ENCODE results near the gene BTG3. TPM values are rescaled to one million over a fixed set of nuclear protein-coding genes. Genes with fewer than 3 reads are reported as not detected.

The BTG3 gene, protein sequence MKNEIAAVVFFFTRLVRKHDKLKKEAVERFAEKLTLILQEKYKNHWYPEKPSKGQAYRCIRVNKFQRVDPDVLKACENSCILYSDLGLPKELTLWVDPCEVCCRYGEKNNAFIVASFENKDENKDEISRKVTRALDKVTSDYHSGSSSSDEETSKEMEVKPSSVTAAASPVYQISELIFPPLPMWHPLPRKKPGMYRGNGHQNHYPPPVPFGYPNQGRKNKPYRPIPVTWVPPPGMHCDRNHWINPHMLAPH
- 45.7 and 52.1 TPM in 2 replicates for total RNA-seq

DNA sequence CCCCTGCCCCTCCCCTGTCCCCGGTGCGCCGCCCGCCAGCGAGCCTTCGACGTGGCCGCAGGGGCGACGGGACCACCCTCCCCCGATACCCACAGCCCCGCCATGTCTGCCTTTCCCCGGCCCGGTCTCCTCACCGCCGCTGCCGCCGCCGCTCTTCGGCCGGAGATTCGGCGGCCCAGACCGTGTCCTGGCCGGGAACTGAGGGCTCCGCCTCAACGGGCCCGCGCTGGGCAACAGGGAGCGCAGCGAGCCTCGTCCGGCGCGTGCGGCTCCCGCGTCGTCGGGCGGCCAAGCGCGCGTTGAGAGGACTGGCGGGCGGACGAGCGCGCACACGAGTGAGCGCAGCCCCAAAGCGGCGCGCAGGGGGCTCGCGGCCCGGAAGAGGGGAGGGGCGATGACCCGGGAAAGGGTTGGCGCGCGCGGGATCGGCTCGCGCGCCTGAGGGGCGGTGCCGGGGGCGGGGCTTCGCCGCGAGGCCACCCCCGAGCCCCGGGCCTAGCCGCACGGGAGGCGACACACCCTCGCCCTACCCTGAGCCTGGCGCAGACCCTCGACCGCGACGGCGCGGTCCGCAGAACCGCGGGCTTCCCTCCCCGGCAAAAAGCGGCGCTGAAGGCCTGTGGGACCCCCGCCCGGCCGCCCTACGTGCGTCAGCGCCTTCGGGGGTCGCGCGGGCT is at the start of gene BTG3:
BTG3 (minus strand) TSS at position 337 of the 677 bp plus-strand sequence. CDS start 3,757 bp downstream, outside the sequence.
- intact Hi-C loops (cut with micrococcal nuclease): loop anchor here (5.0 kb wide), 1 partner anchor 1880 kb away; no protein-coding TSS in a partner anchor

DNA sequence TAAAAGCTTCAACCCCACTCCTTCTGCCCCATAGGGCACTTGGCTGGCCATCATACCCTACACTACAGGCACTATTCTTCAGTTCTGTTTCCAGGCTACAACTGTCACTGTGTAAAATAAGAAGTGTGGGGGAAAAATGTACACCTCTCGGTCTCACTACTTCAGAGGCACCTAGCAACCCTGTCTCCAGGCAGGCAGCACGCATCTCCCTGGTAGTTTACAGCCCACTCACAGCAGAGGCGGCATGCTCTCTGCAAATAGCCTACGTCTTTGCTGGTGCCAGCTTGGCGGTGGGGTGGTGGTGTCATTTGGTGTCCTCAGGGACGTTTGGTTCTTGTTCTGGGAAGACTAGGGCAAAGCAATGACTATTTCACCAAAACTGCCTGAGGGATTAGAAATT is 48.2 kb upstream of the BTG3 start:
- intact Hi-C loops (cut with micrococcal nuclease): no loop called here

DNA sequence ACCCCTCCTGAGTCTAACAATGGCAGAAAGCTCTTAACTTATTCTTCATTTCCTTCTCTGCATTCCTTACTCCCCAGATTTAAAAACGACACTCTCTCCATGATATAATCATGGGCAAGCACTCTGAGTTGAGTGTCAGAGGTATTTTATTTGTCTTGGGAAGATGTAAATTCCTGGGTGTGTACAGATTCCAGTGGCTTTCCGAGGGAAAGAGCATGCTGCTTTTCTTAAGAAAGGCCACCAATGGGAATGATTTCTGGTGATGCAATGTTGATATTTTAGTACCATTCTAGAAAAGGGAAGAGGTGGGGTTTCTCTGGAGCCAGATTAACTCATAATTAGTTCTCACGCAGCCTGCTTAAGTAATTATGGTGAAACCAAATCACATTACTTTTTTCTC is 47.8 kb upstream of the BTG3 start:
- intact Hi-C loops (cut with micrococcal nuclease): no loop called here

DNA sequence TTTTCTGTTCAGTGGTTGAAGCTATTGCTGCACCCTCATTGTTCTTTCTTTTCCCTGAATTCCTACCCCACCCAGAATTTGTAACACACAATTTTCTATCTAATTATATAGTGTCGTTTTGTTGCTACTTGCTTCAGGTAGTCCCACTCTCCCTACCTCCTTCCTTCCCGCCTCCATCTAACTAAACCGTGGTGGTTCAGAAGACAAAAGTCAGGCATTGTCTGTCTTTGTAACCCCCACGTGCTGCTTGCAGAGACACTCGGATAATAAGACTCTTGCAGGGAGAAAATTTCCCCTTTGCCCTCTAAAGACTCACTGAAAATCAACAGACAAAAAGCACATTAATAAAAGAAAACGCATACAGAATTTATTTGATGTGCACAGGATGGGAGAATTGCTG is 46.2 kb upstream of the BTG3 start:
- intact Hi-C loops (cut with micrococcal nuclease): no loop called here

DNA sequence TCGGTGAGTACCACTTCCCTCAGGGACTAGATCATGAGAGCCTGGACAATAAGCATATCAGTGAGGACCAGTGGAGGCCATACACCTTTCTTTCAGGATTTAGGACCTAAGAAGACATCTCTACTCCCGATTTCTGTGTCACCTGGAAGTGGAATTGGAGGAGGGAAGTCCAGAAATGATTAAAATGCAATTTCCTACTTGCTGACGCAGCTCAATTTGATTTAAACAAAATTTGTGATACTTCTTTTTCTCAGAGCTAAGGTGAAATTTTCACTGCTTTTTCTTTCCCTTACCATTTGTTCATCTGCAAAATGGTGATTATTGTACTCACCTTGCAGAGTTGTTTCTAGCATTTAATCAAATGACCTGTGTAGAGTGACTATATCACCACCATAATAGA is 38.8 kb upstream of the BTG3 start:
- intact Hi-C loops (cut with micrococcal nuclease): no loop called here

DNA sequence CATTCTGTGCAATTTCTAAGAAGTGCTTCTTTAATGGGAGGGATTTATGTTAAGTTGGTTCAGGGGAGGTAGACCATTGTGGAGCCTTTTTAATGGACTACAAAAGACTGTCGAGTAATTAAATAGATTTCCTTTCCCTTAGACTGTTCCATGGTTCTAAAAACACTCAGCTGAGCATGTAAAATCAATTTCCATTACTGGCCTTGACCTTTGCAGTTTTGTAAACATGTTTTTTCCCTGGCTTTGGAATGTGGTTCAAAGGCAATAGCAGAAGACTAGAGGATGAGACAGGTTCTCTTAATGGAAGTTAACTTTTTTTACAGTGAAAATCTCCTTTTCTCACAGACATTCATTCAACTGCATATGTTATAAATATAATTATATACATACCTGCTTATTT is 37.6 kb upstream of the BTG3 start:
- intact Hi-C loops (cut with micrococcal nuclease): no loop called here

DNA sequence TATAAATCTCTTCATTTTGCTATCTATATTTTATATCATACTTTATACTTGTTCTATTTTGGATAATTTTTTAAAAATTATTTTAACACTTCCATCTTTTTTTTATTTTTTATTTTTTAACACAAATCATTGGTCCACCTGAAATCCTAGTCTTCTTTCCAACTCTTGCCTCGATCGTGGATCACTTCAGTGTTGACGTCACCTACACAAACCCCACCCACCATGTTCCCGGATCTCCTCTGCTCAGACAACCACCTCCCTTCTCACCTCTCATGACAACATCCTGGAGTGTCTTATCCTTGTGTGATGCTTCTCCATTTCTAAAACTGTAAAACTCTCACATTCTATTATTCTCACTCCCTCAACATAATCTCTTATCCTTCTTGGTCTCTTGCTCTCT is 34.1 kb upstream of the BTG3 start:
- intact Hi-C loops (cut with micrococcal nuclease): no loop called here

DNA sequence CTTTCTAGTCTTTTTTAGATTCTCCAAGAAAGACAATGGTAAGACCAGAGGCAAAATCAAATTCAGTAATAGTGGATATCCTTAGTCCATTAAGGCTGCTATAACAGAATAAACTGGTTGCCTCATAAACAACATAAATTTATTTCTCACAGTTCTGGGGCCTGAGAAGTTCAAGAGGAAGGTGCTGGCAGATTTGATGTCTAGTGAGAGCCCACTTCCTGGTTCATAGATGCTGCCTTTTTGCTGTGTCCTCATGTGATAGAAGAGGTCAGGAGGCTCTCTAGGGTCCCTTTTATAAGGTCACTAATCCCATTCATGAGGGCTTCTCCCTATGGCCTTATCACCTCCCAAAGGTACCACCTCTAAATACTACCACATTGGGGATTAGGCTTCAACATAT is 31.5 kb upstream of the BTG3 start:
- intact Hi-C loops (cut with micrococcal nuclease): no loop called here

DNA sequence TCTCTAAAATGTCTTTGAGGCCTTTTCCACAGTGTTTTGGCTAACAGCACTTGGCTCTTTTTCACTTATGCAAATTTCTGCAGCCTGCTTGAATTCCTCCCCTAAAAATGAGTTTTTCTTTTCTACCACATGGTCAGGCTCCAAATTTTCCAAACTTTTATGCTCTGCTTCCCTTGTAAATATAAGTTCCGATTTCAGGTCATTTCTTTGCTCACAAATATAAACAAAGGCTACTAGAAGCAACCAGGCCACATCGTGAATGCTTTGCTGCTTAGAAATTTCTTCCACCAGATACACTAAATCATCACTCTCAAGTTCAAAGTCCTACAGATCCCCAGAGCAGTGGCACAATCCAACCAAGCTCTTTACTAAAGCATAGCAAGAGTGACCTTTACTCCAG is 28.1 kb upstream of the BTG3 start:
- intact Hi-C loops (cut with micrococcal nuclease): no loop called here

DNA sequence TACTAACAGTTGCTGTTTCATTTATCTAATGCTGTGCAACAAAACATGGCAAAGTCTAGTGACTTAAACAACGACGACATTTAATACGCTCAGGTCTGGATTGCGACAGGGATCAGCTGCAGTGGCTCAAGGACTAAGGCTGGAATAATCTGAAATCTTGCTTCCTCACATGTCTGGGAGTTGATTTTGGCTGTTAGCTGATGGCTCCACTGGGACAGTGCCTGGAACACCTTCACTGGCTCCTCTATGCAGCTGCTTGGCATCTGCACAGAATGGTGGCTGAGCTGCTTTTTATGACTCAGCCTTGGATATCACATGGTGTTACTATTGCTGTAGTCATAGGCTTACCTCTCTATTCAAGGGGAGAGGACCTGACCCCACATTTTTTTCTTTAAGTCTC is 24.0 kb upstream of the BTG3 start:
- intact Hi-C loops (cut with micrococcal nuclease): no loop called here

DNA sequence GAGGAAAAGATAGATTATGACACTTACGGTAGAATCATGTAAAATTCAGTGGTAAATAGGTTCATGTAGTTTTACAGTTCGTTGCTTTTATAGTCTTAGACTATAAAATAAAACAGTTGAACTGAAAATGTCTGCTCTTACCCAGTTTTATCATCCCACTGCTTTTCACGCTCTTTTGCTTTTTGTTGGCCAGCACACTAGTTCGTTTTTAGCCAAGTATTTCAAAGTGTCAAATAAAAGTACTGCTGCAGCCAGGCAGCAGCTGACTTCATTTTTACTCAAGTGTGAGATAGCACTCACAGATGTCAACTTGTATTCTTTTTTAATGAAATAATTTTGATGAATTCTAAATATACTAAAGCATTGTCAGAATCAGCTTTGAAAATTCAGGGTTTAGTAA is 18.5 kb upstream of the BTG3 start:
- intact Hi-C loops (cut with micrococcal nuclease): no loop called here

DNA sequence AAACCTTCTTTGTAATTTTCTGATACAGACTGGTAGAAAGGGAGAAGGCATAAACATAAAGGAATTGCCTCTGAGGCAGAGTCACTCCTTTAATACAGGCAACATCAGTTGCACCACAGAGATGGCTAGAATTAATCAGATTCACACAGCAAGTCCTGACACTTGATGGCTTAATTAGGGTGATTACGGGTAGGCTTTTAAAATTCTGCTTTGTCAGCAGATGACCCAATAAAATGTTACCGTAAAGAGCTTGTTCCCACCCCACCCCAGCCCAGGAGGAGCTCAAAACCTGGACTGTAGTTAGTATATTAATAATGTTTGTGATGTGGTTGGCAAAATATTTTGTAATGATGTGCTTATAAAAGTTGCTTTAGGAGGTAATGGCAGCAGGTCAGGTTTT is 9.3 kb upstream of the BTG3 start:
- intact Hi-C loops (cut with micrococcal nuclease): no loop called here

DNA sequence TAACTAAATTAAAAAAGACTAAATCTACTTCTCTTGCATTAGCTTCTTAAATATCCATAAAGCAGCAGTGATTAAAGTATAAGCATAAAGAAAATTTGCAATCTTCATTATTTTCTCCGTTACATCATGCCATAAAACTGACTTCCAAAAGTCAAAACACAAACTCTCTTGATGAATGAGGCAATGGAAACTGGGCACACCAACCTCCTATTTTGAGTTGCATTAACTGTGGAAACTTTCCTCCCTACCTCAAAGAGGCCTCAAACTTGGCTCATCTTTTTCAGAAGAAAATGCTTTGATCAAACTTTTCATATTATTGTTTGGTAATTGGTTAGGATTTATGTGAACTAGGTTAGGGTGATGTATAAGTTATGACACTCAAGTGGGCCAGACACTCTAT is 4.1 kb upstream of the BTG3 start:
- intact Hi-C loops (cut with micrococcal nuclease): no loop called here

DNA sequence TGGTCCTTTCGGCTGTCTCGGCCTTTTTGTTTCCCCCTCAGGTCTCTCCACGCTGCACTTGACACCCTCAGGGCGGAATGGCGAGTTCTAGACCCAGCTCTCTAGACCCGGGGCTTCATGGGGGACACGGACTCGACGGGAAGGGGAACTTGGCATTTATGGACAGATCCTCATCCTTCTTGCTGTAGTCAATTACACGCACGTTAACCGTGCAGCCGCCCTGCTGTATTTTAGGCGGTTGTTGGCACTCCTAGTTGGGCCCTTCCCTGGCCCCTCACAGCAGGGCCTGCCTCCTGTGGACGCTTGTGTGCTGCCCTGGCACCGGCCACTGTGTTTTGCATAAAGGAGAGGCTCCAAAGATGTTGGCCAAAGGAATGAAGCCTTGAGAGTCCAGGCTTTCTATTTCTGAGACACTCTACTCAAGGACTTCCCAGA is 558 bp upstream of the BTG3 start:
- intact Hi-C loops (cut with micrococcal nuclease): loop anchor here (5.0 kb wide), 1 partner anchor 1881 kb away; no protein-coding TSS in a partner anchor

DNA sequence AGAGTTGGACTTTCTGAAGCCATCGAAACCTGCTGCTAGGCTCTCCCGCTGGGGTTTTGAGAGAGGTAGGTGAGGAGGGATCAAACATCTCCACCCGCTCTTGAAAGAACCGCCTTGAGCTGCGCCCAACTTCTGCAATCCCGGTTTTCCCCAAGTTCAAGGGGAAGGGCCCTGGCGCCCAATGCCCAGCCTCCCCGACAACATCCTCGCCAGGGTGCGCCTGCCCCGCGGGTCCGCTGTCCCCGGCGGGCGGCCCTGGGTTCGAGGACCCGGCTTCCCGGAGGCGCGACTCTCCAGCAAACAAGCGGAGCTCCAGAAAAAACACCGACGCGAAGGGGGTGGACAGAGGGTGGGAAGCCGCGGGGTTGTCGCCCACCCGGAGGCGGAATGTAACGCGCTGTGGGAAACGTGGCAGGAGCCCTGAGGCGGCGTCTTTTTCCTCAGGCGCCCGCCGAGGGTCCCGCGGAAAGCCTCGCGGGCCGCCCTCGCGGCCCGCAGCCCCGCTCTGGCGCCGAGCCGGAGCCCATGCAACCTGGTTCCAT is 607 bp downstream of the BTG3 start:
- intact Hi-C loops (cut with micrococcal nuclease): loop anchor here (5.0 kb wide), 1 partner anchor 1880 kb away; no protein-coding TSS in a partner anchor

DNA sequence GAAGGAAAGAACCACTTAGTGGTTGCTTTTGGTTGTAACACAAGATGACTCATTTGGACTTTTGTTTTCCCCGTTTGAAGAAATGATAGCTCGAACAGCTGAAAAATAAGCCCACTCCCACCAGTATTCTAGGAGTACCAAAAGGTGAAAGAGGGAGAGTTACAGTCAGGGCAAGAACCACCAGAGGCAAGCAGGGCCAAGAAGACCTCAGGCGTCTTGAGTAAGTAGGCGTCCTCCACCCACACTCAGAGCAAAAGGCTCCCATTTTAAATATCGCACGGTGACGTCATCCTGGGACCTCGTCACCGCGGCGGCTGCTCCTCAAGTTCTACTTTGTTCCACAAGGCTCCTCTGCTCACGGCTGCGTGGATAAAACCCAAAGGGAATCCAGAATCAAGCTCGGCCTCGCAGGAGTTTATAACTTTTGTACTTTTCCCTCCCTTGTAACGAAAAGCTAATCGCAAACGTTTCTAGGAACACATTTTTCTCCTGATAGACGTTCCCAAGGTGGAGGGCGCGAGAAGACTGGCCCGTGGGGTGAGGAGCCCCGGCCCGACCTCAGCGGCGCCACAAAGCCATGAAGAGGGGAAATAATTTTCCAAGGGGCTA is 1.2 kb downstream of the BTG3 start:
- intact Hi-C loops (cut with micrococcal nuclease): loop anchor here (1.0 to 5.0 kb wide), 5 partner anchors 8 to 1879 kb away; partner anchors contain the start of gene C21orf91

DNA sequence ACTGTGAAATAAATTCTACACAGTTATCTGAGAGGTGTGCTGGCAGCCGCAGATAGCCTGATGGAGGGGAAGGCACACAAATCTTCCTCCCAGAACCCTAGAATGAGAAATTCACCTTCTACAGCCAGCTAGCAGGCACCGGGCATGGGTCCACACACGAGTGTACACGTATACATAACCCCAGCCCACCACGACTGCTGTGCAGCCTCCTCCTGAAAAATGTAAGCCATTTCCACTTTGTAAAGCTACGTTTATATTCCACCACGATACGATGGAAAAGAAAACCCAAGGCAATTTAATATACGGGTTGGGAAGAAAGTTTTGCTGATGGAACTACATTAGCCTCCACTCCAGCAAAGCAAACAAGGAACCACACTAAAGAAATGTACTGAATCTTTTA is 1.8 kb downstream of the BTG3 start:
- intact Hi-C loops (cut with micrococcal nuclease): loop anchor here (1.0 to 5.0 kb wide), 5 partner anchors 8 to 1879 kb away; partner anchors contain the start of gene C21orf91

DNA sequence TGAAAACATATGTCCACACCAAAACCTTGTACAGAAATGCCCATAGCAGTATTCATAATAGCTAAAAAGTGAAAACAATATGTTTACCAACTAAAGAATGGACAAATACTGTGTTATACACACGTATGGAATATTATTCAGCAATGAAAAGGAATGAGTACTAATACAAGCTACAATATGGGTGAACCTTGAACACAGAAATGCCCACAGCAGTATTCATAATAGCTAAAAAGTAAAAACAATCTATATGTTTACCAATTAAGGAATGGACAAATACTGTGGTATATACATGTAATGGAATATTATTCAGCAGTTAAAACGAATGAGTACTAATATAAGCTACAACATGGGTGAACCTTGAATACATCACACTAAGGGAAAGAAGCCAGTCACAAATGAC is 3.0 kb downstream of the BTG3 start:
- intact Hi-C loops (cut with micrococcal nuclease): loop anchor here (2.0 to 5.0 kb wide), 2 partner anchors 175 to 1877 kb away; no protein-coding TSS in a partner anchor

DNA sequence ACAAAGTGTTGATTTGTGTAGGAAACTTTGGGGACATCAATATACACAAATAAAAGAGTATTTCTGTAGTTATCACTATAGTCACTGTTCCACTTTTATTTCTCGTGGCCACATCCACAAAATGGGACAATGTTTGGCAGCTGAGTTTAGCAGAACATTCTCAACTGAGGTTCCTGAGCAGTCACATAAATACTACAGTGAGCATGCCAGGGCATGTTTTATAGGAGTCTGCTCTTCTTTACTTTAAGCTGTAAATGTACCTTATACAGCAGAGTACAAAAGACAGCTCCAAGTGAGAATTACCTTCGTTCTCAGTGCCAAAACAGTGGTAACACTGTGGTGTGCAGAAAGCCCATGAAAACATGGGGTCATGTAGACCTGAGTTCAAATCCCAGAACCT is 5.0 kb downstream of the BTG3 start:
- intact Hi-C loops (cut with micrococcal nuclease): no loop called here

DNA sequence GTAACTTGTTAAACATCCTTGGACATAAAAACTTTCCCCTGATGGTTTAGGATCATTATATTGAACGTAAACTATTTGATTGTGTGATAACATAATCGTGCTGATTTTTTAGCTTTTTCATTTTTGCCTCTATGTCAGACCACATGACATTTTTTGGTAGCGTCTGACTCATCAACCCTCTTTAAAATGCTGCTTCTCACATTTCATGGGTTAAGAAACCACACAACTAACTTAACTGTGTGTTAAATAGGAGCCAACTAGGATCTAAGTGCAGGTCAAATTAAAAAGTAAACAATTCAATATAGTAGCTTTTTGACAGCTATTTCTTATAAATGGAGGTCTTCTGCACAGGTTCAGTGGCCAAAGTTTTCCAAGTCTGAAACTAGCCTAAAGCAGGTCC is 9.8 kb downstream of the BTG3 start:
- intact Hi-C loops (cut with micrococcal nuclease): loop anchor here (1.0 kb wide), 1 partner anchor 8 kb away; no protein-coding TSS in a partner anchor

DNA sequence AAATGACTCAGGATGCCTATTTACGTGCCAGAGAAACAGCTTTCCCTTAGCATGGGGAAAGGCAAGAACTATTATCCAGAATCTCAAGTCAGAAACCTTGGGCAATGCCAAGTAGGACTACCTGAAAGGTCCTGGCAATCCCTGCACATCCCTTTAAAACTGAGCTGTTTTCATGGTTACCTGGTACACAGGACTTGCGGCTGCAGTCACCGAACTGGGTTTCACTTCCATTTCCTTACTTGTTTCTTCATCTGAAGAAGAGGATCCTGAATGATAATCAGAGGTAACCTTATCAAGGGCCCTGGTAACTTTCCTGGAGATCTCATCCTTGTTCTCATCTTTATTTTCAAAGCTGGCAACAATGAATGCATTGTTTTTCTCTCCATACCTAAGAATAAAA is 14.3 kb downstream of the BTG3 start:
- intact Hi-C loops (cut with micrococcal nuclease): no loop called here

DNA sequence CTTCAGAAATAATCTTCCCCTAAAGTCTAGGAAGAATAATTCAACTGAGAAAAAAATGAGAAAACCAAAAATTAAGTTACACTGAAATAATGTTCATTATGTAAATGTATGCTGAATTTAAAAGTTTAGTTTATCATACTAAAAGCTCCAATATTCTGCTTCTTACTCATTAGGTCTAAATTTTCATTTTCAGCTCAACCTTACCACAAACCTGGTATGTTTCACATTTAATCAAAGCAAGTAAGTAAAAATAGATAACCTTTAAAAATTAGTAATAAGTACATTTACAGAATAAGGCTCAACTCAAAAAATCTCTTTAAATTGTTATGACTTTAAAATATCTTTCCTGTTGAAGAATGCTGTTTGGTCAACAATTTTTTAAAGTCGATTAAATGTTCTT is 15.0 kb downstream of the BTG3 start:
- intact Hi-C loops (cut with micrococcal nuclease): no loop called here

Data from T-helper 2 cell treated with Interferon-gamma antibody and Interleukin-4, amounts not matched to agents 100 ng/mL and 5 ng/mL, for 36 hours (primary cell).